DMS153 treated with DMSO at 0.1 percent for 48 hours (cell line): ENCODE measurements around the gene CCL23.
"Not testable (repeated sequence)": the region's sequence is repeated elsewhere in the genome, so short reads cannot be mapped to it uniquely, and the experiment has no call there.

Source experiments
- DNase-seq: peaks from one replicate; lab custom pipeline; 2025; ENCODE audit not compliant: unreplicated experiment; lab: John Stamatoyannopoulos, UW

CCL23 gene, protein sequence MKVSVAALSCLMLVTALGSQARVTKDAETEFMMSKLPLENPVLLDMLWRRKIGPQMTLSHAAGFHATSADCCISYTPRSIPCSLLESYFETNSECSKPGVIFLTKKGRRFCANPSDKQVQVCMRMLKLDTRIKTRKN

DNA sequence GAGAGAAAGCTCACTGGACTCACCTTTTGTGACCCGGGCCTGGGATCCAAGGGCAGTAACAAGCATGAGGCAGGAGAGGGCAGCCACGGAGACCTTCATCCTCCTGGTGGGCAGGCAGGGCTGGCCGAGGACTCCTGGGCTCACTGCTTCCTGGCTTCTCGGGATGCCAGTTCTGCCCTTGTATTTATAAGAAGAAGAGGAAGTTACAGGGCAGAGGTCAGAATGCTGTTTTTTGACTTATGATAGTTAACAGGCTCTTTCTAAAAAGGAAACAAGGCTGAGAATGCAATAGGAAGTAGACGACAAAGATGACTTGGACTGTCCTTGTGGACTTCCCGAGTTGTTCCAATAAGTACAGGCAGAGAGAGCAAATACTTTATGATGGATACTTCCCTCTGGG lies at the start of gene CCL23:
Gene CCL23, minus strand, starts transcription at position 174 of the 400 bp plus-strand sequence. Its CDS starts 75 bp downstream, at position 99.
- DNase-seq: no peak

DNA sequence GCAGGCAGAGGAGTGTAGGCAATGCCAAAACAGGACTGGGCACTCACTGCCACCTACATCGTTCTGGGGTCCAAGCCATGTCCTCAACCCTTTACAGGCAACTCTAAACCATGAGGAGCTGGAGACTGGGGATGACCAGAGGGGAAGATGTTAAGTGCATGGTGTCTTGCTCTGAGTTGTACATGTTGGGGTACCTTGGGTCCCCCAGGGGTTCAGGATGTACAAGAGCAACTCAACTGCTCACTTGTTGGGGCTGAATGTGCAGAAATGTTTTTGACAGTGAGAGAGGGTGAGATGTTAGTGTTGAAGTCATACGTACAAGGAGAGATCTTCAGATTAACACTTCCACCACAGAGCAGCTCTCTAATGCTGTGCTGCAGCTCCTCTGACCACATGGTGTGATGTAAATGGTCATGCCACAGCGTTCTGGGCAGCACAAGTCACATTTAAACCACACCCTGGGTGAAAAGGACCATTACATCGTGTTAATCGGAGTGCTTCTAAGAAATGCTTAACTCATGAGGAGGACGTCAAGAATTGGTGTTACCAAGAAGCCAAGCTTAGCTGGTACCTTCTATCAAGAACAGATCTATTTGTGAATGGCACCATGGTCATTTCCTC lies 48.7 kb upstream of the CCL23 start:
- DNase-seq: no peak

DNA sequence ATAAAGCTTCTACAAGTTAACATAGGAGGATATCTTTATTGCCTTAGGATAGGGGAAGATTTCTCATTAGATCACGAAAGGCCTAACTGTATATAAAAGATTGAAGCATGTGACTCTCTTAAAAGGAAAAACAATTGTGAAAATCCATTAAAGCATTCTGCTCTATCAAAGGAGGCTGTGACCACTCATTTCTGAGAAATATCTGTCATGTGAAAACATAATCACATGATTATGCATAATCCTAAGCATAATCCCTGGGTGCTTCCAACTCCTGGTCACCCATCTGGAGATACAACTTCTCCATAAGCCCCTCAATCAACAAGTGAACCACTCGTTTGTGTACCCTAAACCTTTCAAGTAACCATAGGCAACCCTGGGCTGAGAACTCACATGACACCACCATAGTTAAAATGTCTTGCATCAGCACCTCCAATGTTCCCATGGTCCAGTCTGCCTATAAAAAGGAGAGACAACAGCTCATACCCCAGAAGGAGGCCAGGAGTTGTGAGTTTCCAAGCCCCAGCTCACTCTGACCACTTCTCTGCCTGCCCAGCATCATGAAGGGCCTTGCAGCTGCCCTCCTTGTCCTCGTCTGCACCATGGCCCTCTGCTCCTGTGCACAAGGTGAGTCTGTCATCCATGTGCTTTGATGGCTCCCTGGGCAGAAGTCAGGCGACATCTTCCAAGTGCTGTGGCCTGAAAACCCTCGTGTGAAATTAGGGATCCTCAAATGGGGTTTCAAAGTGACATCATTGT lies 46.2 kb upstream of the CCL23 start, which contains the start of gene CCL18:
Gene CCL18, plus strand, starts transcription at position 487 of the 756 bp plus-strand sequence. Its CDS starts 71 bp downstream, at position 558.
- no peak for DNase-seq

DNA sequence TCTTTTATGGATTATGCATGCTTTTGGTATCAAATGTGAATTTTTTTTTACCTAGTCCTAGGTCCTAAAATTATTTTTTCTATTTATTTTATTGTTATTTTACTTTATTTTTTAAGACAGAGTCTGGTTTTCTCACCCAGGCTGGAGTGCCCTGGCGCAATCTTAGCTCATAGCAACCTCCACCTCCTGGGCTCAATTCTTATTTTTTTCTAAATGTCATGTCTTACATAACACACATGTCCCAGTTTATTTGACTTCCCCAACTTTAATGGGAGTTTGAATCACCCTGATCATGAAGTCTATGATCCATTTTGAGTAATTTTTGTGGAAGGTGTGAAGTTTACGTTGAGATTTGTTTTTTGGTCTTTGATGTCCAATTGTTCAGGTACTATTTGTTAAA lies 43.0 kb upstream of the CCL23 start:
- DNase-seq: no peak

DNA sequence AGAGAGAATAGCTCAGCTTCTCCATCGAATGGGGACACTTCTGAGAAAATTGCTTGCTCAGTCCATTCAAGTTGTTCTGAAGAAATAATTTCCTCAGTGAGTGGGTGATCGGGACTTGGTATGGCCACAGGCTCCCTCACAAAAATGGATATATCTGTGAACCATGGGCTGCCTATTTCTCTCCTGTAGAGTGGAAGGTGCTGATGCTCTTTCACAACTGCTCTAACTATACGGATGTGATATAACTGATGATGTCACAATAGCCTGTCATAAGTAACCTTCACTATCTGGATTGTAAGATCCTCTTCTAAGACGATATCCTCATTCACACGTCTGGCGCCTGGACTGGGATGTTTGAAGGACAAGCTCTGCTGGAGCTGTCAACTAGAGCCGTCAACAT lies 41.6 kb upstream of the CCL23 start:
- no peak for DNase-seq

DNA sequence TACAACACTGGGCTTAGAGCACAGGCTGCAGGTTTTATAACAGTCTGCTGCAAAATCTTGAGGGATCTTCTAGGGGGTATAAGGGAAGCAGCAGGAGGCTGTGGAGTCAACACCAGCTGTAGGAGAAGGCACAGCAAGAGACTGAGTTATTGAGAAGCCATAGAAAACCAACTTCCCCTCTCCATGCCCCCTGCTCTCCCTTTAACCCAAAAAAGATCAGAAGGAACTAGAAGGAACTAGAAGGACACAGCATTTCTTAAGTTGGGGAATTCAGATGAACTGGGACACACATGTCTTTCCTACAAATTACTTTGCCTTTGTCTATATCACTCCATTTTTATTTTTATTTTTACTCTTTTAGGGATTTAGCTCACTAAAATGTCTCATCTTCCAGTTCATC lies 40.1 kb upstream of the CCL23 start:
- DNase-seq: no peak

DNA sequence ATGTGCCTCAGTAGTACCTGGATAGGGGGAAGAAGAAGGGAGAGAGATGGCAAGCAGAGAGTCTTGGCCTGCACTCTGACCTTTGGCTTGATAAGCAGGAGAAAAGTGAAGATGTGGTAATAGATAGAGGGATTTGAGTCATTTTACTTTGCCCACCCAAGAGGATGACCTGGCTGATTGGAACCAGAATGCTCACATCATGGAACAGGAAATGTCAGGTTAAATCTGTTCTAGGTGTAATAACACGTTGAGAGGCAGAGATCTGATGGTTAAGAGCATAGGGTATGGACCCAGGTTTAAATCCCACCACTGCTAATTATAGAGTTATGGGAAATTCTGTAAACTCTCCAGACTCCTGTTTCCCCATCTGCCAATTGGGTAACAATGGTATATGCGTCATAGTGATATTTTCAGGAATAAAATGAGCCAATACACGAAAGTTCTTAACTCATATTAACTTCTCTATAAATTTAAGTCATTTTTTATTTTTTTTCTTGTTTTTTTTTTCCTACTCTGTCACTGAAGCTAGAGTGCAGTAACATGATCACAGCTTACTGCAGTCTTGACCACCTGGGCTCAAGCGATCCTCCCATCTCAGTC lies 38.2 kb upstream of the CCL23 start:
- no peak for DNase-seq

DNA sequence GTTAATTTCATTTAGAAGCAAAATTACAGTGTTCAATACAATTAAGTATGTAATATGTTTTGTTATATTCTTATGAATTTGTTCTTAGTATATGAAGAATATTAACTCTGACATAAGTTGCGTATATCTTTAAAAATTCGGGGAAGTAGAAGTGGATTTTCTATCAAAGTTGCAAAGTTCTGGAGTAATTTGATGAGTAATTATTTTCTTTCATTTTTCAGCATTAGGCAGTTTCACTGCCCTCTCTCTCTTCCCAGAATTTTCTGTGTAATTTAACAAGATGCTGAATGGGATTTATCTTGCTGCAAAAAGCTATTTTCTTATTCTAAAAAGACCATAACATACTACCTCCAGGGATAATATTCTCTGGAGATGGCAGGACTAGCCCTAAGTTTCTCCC lies 37.4 kb upstream of the CCL23 start:
- no peak for DNase-seq

DNA sequence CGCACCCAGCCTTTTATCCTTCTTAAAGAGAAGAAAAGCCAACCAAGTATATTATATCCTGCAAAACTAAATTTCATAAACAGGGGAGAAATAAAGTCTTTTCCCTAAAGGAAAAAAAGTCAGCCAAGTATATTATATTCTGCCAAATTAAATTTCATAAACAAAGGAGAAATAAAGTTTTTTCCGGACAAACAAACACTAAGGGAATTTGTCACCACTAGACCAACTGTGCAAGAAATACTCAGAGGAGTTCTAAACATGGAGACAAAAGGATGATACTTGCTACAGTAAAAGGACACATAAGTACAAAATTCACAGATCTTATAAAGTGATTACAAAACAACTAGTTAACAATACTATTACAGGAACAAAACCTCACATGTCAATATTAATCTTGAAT lies 31.9 kb upstream of the CCL23 start:
- DNase-seq: no peak

DNA sequence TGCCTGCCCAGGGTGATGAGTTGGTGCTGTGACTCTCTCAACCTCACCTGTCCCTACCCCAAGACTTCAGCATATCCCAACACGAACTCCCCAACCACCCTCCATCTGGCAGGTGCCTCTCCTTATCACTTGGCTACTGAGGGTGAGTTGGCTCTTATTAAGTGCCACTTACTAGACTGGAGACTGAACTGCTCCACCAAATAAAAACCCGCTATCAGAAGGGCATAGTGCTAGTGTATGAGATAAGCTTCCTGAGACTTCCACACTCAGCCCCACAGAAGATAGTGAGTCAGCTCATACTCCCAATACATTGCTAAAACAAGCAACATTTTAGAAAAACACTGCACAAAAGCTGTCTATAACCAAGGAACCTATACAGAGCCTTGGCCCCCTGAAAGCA lies 30.3 kb upstream of the CCL23 start:
- DNase-seq: no peak

DNA sequence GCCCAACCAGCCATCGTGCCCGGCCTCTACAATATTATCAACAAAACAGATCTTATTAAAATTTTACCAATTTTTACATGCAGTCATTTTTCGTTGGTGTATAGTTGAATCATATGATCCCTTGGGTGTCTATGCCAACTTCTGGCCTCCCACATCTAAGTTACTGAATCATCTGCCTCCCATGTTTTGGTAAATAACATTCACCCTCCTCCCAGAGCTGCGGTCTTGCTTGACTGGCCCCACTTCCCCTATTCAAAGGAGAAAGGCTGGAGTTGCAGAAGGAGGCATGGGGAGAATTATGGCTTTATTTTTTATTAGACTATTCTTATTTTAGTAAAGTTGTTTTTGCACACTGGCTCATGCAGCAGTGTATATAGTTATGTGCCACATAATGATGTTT lies 18.5 kb upstream of the CCL23 start:
- no peak for DNase-seq

DNA sequence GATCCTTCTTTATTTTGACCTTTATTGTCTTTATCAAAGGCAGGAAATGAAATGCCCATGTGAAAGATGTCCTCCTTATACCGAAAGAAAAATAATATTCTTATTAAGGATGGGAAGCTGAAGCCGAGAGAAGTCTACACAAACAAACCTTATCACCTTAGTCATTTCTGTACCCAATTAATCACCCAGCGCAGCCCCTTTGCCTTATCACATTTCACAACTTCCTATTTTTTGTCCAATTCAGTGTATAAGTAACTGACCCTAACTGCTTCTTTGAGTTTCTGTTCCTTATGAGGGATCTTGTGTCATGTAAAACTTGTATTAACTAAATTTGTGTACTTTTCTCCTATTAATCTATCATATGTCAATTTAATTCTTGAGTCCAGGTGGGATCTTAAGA lies 16.4 kb upstream of the CCL23 start:
- no peak for DNase-seq

DNA sequence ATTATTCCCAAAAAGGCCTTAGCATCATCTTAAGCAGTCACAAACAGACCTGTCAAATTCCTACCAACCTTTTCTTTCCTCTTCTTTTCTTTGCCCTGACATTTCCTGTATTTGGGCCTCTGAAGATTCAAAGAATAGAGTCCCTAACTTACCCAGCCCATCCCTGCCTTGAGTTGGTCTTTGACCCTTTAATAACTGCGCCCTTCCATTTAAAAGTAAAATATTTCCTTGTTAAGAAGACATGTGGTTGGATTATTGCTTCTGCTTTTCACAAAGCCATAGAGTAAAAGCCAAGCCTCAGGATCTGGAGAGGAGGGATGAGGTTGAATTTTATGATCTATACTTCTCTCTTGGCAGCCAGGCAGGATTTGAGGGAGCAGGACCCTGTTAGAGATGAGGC lies 13.2 kb upstream of the CCL23 start:
- no peak for DNase-seq

DNA sequence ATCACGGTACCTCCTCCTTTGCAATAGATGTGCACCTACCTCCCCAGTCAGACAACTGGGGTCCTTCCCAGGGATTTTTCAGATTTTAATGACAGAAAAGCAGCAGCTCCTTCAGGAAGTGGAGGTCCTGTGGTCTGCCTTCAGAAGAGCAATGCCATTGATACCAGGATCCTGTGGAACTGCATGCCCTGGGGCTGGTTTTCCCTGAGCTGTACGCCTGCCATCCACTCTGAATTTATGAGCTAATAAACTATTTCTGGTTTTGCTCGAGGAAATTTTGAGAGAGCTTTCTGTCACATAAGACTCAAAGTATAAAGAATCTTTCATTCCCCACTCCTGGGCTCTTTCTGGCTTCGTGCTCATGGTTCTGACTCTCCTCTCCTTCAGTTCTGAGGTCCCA lies 10.0 kb upstream of the CCL23 start:
- DNase-seq: no peak

DNA sequence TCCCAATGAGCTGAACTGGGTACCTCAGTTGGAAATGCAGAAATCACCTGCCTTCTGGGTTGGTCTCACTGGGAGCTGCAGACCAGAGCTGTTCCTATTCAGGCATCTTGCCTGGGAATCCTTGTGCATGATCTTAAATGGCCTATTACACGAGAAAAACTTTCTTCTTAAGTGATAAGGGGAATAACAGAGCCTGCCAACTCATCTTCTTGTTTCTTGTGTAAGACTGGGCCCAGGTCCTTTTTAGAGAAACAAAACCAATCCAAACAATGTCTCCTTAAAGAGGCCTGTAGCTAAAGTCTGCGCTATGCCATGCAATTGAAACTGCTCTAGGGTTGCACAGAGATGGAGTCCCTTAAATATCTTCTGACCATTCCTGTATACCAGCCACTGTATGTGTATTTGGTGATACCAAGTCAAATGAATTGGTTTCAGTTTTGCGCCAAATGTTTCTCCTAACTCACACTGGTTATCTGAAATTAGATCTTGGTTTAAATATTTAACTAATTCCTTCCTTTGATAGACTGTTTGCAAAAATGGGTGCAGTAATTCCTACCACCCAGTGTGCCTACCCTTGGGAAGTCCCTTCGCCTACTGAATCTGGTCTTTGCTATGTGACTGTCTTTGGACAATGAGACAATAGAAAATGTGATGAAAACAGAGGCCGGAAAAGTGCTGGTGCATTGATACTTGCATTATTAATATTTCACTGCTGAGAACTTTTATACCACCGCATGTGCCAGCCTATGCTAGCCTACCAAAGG lies 6.5 kb upstream of the CCL23 start:
- DNase-seq: no peak

DNA sequence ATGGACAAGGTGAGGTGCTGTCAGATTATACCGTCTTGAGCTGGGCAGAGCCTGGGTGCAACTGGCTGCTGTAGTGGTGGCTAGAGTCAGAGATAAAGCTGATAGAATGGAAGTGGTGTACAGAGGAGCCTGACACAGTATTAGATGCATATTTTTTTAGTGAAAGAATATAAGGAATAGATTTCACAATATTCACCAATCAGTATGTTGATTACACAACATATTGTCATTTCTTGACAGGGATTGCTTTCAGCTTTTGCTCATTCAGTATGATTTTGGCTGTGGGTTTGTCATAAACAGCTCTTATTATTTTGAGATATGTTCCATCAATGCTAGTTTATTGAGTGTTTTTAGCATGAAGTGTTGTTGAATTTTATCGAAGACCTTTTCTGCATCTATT lies 1.7 kb upstream of the CCL23 start:
- no peak for DNase-seq

DNA sequence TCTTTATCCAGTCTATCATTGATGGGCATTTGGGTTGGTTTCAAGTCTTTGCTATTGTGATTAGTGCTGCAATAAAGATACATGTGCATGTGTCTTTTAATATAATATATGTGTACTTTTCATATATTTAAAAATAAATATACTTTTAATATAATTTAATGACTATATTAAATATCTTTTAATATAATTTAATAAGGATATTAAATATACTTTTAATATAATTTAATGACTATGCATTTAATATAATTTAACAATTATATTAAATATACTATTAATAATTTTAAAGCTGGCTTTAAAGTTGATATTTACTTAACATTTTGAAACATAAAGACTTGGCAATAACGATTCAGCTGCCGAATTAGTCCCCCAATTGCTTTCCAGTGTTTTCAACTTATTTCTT lies 1.2 kb downstream of the CCL23 start:
- DNase-seq: no peak

DNA sequence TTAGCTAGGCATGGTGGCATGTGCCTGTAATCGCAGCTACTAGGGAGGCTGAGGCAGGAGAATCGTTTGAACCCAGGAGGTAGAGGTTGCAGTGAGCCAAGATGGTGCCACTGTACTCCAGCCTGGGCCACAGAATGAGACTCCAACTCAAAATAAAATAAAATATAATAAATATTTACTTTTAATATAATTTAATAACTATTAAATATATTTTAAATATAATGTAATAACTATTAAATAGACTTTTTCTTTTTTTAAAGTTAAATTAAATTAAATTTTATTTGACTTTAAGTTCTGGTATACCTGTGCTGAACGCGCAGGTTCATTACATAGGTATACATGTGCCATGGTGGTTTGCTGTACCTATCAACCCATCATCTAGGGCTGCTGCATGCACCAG lies 1.9 kb downstream of the CCL23 start:
- not testable (repeated sequence) for DNase-seq

DNA sequence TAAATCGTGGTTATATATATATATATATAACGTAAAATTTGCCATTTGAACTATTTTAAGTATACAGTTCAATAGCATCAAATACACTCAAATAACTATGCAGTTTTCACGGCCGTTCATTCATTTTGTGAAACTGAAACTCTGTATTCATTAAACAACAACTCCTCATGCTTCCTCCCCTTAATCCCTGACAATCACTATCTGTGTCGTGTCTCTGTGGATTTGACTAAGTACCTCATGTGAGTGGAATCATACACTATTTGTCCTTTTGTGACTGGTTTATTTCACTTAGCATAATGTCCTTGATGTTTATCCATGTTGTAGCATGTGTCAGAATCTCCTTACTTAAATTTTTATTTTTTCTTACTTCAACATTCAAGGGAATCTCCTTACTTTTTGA lies 2.8 kb downstream of the CCL23 start:
- DNase-seq: no peak

DNA sequence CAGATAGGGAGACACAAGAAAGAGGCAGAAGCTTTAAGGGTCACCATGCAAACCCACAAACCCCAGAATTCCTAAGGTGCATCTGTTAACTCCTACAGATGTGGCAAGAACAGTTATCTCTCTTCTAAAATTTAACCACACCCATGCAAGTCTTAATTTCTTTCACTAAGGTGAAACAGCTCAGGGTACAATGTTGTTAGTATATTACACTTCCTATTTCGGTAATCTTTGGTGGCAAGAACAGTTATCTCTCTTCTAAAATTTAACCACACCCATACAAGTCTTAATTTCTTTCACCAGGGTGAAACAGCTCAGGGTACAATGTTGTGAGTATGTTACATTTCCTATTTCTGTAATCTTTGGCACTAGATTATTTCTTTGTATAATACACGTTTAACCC lies 6.6 kb downstream of the CCL23 start:
- DNase-seq: no peak

DNA sequence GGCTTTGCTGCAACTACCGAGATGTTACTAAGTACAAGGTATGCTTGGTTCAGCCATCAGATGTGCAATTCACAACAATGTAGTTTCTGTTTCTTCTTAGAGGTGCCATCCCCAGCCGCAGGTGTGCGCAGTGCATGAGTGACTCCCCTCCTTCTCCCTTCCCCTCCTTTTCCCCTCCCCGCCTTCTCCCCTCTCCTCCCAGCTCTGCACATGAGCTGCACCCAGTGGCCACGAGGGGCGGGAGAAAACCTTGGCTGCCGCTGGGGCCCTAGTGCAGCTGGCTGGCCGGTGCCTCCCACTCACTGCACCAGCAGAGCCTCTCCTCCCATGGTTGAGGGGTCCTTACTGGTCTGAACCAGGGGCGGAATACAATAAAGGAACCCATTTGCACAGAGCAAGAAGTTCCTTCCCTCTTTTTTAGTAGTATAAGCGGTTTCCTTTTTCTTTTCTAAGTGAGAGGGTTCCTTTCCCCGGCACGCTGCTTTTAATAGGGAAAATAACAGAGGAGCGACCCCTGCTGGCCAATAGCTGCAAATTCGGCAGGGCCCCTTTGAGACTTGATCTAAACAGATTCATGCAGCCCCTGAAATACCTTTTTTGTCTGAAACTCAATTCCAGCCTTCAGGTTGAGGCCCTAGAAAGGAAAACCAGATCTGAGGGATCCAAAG lies 8.6 kb downstream of the CCL23 start:
- no peak for DNase-seq
